ENCODE results near the gene GBP7.
"Not testable (repeated sequence)": the region's sequence is repeated elsewhere in the genome, so short reads cannot be mapped to it uniquely, and the experiment has no call there.

The GBP7 gene, protein sequence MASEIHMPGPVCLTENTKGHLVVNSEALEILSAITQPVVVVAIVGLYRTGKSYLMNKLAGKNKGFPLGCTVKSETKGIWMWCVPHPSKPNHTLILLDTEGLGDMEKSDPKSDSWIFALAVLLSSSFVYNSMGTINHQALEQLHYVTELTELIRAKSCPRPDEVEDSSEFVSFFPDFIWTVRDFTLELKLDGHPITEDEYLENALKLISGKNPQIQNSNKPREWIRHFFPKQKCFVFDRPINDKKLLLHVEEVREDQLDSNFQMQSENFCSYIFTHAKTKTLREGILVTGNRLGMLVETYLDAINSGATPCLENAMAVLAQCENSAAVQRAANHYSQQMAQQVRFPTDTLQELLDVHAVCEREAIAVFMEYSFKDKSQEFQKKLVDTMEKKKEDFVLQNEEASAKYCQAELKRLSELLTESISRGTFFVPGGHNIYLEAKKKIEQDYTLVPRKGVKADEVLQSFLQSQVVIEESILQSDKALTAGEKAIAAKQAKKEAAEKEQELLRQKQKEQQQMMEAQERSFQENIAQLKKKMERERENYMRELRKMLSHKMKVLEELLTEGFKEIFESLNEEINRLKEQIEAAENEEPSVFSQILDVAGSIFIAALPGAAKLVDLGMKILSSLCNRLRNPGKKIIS

DNA sequence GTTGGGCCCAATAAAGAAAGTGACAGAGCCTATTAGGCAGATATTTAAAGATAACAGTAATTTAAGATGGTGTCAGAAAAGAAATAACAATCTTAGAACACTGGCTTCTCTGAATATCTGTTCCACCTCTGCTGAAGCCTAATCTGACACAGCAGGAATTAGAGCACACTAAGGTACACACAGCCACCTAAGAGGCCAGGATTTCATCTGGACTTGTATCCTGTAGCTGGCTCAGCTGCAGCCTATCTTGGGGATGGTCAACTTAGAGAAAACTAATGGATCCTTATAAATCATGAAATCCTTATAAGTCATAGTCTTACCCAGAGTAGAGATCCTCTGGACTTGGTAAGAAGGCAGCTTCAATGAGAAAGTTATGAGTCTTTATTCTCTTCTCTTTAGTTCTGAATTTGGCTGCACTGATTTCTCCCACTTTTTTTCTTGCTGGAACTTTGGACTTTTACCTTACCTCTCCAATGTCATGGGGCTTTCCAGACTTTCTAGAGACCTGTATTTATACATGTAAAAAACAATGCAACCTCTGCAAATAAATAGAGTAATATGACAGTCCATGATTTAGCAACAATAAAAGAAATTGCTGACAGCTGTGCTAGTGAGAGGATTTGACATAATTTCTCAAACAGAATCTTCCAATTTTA, at the start of gene GBP7:
Gene GBP7, minus strand, starts transcription at position 403 of the 656 bp plus-strand sequence. CDS start 4,068 bp downstream, outside the sequence.
- DNase-seq: no peak

DNA sequence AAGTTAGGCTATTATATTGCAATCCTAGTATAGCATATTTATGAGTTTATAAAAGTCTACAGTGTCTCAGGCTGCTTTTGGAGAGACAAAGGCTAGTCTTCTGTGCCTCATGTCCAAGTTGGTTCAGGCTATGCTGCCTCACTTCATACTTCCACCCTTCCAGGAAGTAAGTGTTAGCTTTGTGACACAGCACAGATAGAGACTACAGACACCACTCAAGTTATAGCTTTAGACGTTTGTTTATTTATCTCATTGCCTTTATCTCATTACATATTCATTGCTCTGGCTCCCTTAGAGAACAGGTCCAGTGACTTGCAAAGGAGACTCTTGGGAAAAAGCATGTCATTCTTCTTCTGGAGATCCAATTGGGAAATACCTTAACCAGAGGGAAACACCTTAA, 45.5 kb upstream of the GBP7 start:
- DNase-seq: no peak

DNA sequence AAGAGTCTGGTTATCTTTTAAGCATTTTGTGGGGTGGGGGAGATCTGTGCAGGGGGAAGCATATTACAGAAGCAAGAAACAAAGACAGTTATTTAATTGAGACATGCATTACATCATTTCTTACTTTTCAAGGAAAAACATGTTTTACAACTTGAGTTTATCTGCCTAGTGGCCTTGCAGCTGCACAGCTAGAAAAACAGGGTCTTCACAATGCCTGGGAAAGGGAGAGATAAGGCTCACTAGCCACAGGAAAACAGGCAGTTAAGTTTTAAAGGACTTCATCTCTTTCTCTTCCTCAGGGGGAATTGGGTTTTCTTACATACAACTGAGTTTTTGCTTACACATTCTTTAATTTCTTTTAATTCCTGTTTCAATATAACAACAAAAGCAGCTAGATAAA, 44.0 kb upstream of the GBP7 start:
- not testable (repeated sequence) for DNase-seq

DNA sequence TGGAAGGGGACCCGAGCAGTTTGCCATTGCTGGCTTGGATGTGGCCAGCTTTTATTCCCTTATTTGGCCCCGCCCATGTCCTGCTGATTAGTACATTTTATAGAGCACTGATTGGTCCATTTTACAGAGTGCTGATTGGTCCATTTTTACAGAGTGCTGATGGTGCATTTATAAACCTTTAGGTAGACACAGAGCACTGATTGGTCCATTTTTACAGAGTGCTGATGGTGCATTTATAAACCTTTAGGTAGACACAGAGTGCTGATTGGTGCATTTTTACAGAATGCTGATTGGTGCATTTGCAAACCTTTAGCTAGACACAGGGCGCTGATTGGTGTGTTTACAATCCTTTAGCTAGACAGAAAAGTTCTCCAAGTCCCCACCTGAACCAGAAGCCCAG, 43.1 kb upstream of the GBP7 start:
- DNase-seq: not testable (repeated sequence)

DNA sequence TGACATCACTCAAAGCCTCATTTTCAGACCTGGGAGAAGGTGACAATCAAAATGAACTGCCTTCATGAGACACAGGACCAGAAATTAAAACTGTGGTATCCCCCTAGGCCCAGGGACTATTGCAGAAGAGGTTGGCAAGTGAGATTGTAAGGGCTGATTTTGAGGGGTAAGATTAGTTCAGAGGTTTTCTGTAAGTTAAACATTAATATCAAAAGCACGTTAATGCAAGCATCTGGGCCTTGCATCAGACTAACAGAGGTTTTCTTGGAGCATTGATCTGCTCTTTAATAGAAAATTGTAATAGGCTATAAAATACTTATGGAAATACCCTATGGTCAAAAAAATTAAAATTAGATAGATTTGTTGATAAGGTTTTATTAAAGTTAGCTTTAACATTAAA, 37.5 kb upstream of the GBP7 start:
- DNase-seq: no peak

DNA sequence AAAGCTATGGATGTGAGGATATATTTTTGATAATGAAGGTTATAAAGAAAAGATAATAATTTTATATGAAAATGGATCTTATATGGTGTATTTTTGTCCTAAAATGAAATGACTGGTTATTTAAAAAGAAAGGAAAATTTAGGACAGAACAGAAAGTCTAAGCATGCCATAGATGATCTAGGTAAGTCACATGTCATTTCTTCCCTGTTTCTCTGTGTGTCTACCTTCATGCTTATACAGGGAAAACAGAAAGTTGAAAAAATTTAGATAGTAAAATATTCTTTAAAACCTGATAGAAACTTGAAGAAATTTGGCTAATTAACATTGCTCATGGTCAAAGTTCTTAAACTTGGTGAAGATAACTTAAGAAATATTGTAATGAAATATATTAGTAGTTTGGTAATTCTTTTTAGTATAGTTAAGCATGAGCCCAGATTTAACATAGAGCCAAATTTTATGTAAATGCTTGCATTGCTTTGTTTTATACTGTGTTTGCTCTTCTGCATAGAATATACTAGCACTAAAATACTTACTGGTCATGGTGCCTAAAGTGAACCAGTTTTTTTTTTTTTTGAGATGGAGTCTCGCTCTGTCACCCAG, 35.3 kb upstream of the GBP7 start:
- no peak for DNase-seq

DNA sequence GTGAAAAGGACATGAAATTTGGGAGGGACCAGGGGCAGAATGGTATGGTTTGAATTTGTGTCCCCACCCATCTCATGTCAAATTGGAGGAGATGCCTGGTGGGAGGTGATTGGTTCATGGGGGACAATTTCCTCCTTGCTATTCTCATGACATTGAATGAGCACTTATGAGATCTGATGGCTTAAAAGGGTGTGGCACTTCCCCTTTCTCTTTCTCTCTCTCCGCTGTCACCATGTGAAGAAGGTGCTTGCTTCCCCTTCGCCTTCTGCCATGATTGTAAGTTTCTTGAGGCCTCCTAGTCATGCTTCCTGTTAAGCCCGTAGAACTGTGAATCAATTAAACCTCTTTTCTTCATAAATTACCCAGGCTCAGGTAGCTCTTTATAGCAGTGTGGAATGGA, 30.6 kb upstream of the GBP7 start:
- DNase-seq: no peak

DNA sequence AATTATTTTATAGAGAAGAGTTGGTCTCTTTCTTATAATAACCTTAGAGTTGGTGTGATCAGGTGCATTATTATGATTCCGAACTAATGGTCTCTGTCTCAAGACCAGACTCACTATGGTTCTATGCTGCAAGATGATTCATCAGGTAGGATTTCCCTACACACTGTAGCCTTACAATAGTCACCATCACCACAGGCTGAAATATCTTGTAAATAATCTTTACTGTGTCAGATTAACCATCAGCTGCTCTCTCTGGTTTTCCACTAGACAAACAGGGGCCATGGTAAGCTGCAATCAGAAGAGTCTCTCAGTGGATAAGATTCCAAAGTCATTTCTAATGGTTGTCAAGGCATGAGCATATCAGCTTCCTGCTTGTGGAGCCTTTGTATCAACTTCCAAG, 27.4 kb upstream of the GBP7 start:
- DNase-seq: no peak

DNA sequence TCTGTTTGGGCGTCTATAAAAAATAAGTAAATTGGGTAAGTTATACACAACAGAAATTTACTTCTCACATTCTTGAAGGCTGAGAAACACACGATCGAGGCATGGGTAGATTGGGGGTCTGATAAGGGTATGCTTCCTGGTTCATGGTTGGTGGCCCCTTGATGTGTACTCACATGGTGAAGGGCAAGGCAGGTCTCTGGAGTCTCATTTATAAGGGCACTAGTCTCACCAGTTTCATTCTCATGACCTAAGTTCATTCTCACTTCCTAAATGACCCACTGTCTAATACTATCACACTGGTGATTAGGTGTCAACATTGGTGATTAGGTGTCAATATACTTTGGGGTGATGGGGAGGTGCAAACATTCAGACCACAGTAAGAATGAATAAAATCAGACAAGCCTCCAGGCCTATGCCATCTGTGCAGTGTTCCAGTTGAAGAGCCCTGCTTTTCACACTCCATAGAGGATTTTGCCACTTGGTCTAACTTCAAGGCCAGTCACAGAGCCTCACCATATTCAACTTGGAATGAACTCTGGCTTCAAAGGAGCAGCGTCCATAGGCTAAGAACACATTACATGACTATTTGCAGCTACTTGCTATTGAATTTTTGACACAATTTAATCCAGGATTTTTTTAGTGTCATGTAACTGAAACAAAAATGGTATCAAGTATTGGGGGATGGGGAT, 25.4 kb upstream of the GBP7 start:
- peak; percentile 35 for DNase-seq

DNA sequence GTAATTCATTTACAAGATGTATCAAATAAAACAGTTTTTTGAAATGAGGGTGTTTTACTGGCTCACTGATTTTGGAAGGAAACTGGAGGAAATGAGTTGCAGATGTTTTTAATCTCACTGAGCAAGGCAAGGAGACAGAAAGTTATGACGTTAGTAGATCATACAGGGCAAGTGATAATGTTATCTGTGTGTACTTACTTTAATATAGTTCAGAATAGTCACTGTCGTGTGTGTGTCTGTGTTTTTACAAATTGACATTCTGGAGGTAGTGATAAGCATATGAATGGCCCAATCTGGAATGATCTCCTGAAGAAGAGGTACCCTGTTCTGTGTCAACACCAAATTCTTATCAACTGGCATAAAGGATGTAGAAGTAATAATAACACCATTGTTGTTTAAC, 24.9 kb upstream of the GBP7 start:
- DNase-seq: peak; percentile 44

DNA sequence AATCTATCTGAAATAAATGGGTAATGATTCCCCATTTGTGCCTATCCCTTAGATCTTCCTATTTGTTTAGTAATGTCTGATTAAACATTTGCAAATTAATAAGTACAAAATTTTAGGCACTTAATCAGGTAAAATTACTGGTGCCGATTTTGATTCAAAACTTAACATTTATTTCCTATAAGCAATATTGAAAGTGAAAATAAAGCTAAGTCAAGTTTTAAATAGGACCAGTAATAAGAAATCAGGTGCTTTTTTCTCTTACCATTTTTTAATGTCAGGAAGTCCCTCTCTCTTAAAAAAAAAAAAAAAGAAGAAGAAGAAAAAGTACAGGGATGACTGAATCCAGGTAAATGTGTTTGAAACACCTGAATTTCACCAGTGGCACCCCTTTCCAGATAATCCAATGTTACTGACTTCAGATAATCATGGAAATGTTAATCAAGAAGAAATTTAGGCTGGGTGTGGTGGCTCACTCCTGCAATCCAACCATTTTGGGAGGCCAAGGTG, 23.8 kb upstream of the GBP7 start:
- DNase-seq: peak; percentile 25

DNA sequence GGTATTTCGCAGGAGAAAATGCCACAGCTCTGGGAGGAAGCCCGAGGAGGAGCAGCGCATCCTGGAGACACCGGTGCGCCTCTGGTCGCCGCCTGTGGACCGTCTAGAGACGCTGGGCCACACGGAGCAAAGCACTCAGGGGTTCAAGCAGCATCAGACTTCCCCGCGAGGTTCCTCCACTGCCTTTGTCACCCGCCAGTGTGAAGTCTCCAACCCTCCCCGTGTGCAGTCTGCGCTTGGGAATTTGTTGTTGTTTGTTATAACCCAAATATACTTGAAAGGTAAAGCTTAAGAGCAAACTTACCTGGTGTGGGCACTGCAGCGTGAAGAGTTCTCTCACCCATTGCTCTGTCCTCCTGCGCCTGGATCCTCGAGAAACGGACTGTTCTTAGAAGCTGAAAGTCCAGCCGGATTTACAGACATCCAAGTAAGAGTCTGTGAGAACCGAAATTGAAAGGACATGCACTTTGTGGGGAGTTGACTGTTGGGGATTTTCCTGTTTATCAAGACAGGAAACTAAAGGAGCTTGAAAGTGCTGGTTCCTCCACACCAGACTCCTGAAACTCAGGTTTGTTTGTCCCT, 22.8 kb upstream of the GBP7 start, which contains the start of gene GBP4:
Gene GBP4, minus strand, starts transcription at position 452 of the 582 bp plus-strand sequence. Its CDS starts 108 bp downstream, at position 344.
- peak; percentile 69 for DNase-seq

DNA sequence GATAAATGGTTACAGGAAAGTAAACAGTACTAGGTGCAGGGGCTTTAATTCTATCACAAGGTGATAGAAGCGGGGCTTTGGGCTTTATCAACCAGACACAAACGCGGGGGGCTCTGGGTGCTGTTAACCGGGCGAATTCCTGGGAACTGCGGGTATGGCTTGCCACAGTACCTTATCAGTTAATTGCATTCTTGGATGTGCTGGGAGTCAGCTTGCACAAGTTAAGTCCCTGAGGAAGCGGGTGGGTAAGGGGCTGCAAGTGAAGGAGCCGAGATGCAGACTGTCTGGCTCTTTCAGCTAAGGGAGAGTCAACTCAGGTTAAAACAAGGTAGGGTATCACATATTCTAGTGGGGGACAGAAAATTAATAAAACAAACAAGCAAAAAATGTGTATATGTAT, 22.3 kb upstream of the GBP7 start:
- DNase-seq: no peak

DNA sequence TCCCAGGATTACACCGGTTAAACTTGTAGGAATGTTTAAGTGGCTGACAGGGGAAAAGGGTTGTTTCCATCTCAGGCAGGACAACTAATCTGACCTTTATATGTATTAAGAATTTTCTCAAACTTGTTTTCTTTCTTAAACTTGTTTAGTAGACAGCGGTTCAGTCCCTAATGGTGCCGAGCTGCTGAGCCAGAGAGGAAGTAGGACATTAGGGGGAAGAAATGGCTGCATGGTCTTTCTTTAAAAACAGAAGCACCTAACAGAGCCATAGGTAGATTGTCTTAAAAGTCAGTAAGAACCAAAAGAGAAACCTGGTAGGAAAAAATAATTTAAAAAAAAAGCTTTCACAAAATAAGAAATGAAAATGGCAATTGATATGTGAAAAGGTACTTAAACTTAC, 19.7 kb upstream of the GBP7 start:
- no peak for DNase-seq

DNA sequence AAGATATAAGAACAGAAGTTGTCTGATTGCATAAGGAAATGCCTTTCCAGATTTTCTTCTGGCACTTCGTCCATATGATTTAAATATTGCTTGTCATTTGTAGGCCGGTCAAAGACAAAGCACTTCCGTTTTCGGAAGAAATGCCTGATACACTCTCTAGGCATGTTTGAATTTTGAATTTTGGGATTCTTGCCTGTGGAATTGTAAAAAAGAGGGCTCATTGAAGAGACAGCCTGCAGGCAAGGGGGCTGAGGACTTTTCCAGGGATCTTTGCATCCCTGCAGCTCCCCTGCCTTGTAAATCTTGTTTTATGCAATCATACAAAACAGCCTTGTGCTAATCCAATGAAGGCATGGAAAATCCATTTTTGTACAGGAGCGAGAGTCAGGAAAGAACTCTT, 15.5 kb upstream of the GBP7 start:
- DNase-seq: no peak

DNA sequence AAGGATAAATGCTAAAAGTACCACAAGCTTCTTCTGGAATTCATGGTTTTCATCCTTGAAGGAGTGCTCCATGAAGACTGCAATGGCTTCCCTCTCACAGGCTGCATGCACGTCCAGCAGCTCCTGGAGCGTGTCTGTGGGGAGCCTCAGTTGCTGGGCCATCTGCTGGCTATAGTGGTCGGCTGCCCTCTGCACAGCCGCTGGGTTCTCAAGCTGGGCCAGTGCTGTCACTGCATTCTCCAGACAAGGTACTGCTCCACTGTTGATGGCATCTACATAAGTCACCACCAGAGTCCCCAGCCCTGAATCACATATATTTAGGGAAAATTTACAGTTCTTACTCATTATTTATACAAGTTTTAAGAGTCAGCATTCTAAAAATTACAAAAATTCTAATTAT, 14.2 kb upstream of the GBP7 start:
- no peak for DNase-seq

DNA sequence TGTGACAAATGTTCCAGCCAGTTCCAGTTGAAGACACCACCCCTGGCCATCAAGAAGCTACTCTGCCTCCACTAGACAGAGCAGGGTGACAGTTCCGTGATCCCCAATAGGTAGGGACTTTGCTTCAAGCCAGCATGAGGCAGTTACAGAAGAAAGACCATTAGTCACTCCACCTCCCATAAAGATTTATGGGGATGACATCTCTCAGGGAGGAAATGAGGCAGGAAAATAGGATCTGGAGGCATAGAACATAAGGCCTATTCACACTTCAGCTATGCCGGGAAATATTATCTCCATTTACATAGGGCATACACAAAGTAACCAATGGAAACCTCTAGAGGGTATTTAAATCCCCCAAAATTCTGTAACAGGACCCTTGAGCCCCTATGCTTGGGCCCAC, 3.5 kb upstream of the GBP7 start:
- no peak for DNase-seq

DNA sequence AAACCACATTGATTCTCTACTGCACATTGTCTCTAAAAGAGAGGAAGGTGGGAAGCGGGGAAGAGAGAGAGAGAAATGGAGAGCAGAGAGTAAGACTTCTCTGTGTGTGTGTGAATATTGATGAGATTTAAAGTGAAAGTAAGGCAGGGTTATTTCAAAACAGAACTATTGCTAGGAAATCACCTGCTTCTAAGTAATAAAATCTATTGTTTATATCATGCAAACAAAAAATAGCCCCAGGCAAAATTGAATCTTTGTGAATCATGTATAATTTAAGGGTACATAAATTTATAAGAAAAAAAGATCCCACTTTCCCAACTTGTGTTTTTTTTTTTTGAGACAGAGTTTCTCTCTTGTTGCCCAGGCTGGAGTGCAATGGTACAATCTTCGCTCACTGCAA, 1.2 kb upstream of the GBP7 start:
- no peak for DNase-seq

DNA sequence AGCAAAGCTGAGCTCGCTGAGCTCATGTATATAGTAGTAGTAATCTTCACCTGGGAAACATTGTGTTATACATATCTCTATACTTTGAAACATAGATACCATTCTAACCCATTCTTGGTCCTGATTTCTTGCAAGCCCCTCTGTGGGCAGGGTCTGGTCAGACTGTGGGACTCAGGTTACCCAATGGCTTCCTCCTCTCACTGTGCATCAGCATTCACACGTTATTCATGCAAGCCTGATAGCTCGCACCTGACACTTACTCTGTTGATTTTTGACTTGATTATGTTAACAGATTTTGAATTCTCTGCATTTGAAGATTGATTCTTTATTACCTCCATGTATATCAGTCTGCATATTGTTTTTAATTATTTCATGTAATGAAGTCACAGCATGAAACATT, 1.3 kb downstream of the GBP7 start:
- DNase-seq: no peak

DNA sequence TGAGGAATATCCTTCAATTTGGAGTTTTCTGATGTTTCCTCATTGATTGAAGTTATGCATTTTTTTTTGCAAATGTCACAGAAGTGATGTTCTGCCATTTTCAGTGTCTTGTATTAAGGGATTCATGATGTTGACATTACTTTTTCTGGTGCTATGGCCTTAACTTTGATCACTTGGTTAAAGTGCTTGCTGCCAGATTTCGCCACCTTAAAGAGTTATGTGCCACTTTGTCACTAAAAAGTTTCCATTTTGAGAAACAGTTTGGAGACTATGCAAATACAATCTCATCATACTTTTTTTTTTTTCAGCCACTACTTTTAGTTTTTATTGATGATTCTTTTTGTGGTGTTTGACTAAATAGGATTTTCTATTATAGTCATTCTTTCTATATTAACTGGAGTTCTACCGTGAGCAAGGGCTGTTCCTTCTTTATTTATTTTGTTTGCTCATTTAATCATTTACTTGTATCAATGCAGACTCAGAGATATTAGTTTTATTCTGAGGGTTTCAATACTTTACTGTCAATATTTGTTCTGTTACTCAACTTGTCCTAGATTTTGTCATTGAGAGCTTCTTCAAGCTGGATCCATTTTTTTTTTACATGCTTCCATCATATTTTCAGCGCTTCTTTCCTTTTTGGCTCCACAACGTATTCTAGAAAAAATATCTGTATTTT, 3.2 kb downstream of the GBP7 start:
- no peak for DNase-seq

DNA sequence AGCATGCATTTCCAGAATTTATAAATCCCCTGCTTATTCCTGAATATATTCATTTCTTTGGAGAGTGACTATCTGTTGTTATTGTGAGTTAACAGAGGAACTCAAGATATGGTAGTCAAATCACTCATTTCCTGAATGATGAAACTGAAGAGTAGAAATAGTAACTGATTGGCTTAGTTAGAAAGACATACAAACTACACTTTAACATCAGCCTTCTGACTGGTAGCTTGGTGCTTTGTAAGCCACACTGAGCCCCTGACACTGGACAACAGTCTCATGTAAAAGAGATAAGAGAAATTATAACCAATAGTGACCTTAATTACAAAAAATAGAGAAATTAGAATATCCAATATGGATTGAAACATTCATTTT, 4.8 kb downstream of the GBP7 start:
- no peak for DNase-seq
